ENCODE data around the gene LGI2. TPM values are rescaled to one million over a fixed set of nuclear protein-coding genes. Genes with fewer than 3 reads are reported as not detected.

LGI2 gene
- total RNA-seq, 1 donor from 2014 or later = 0.08 TPM

GRCh38 chr4:24989327-24989726, 41.4 kb downstream of the LGI2 start:
- no peaks in the 10 kb centered on the region for H3K4me1 Mint-ChIP-seq (ENCODE audit: unreplicated experiment)
- no peaks in the 10 kb centered on the region for H3K27me3 Mint-ChIP-seq (ENCODE audit: unreplicated experiment)
- H3K36me3 Mint-ChIP-seq (ENCODE audit: unreplicated experiment) = no peaks in the 10 kb centered on the region
- H3K4me3 Mint-ChIP-seq (ENCODE audit: unreplicated experiment) = no peak overlapping the region
- TF ChIP-seq CTCF (IDR thresholded peaks at IDR 0.05) = no peak
- no peak overlapping the region for H3K27ac Mint-ChIP-seq (ENCODE audit: unreplicated experiment)
- no peak for DNase-seq (ENCODE audit: extremely low spot score, unreplicated experiment)
- no peaks in the 10 kb centered on the region for H3K9me3 Mint-ChIP-seq (ENCODE audit: unreplicated experiment)

- TF ChIP-seq CTCF (IDR thresholded peaks at IDR 0.05) = peak; percentile 43
- no peak for DNase-seq (ENCODE audit: extremely low spot score, unreplicated experiment)
- no peaks in the 10 kb centered on the region for H3K36me3 Mint-ChIP-seq (ENCODE audit: unreplicated experiment)
- no peak overlapping the region for H3K4me3 Mint-ChIP-seq (ENCODE audit: unreplicated experiment)
- H3K27ac Mint-ChIP-seq (ENCODE audit: unreplicated experiment) = no peak overlapping the region
- no peaks in the 10 kb centered on the region for H3K4me1 Mint-ChIP-seq (ENCODE audit: unreplicated experiment)
- H3K9me3 Mint-ChIP-seq (ENCODE audit: unreplicated experiment) = no peaks in the 10 kb centered on the region
- no peaks in the 10 kb centered on the region for H3K27me3 Mint-ChIP-seq (ENCODE audit: unreplicated experiment)
These were observed 42.0 kb downstream of the LGI2 start for GRCh38 chr4:24988776-24989175.

- no peaks in the 10 kb centered on the region for H3K36me3 Mint-ChIP-seq (ENCODE audit: unreplicated experiment)
- no peak for TF ChIP-seq CTCF (IDR thresholded peaks at IDR 0.05)
- peaks cover 4% of the 10 kb centered on the region for H3K4me1 Mint-ChIP-seq (ENCODE audit: unreplicated experiment)
- H3K27ac Mint-ChIP-seq (ENCODE audit: unreplicated experiment) = no peak overlapping the region
- H3K4me3 Mint-ChIP-seq (ENCODE audit: unreplicated experiment) = no peak overlapping the region
- no peaks in the 10 kb centered on the region for H3K9me3 Mint-ChIP-seq (ENCODE audit: unreplicated experiment)
- peaks cover 10% of the 10 kb centered on the region for H3K27me3 Mint-ChIP-seq (ENCODE audit: unreplicated experiment)
- DNase-seq (ENCODE audit: extremely low spot score, unreplicated experiment) = no peak
These were observed 45.9 kb downstream of the LGI2 start for GRCh38 chr4:24984602-24985532.

DNA sequence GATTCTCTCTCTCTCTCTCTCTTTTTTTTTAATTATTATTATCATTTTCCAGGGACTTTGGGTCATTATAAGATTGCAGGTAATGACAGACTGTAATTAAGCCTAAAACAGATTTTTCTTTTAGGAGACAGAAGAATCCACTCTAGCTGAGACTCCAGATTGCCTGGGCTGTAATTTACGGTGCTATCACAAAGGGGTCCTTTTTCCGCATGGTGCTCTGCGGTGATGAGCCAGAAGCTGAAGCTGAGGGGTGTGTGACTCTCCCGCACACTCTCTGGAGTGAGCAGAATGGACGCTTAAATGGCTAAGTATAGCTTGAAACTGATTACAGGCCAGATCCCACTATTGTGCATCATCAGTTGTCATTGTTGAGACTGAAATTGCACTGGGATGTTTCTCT, 50.0 kb downstream of the LGI2 start:
- no peak overlapping the region for H3K27ac Mint-ChIP-seq (ENCODE audit: unreplicated experiment)
- no peaks in the 10 kb centered on the region for H3K9me3 Mint-ChIP-seq (ENCODE audit: unreplicated experiment)
- peaks cover 4% of the 10 kb centered on the region for H3K4me1 Mint-ChIP-seq (ENCODE audit: unreplicated experiment)
- H3K36me3 Mint-ChIP-seq (ENCODE audit: unreplicated experiment) = no peaks in the 10 kb centered on the region
- DNase-seq (ENCODE audit: extremely low spot score, unreplicated experiment) = no peak
- peaks cover 39% of the 10 kb centered on the region for H3K27me3 Mint-ChIP-seq (ENCODE audit: unreplicated experiment)
- no peak overlapping the region for H3K4me3 Mint-ChIP-seq (ENCODE audit: unreplicated experiment)
- TF ChIP-seq CTCF (IDR thresholded peaks at IDR 0.05) = no peak

DNA sequence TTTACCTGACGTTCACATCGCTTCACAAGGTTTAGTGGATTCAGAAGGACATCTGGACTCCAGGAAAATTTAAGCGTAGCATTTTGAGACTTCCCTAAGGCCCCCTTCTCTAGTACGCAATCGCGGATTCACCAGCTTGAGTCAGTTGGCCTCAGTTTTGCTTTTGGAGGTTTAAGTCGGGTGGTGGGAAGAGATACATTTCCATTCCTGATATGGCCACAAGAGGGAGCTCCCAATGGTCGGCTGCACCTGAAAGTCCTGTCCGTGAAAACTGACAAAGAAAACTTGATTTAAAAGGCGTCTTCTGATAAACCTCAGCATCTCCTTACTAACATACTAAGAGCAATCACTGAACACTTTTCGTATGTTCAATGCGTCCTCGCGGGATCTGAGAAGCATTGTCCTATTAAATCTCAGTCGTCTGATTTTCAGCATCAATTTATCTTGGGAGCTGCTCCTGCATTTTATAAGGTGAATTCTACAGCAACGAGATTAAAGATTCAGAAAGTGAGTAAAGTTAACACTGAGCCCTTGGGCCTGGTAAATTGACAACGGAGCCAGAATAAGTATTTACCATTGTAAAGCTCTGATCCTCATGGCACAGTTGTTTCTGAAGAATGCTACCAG, 50.6 kb downstream of the LGI2 start:
- Mint-ChIP-seq H3K36me3 (ENCODE audit: unreplicated experiment) (no peaks in the 10 kb centered on the region), H3K4me1 (ENCODE audit: unreplicated experiment) (peaks cover 4% of the 10 kb centered on the region), H3K9me3 (ENCODE audit: unreplicated experiment) (no peaks in the 10 kb centered on the region), H3K4me3 (ENCODE audit: unreplicated experiment) (no peak overlapping the region), H3K27ac (ENCODE audit: unreplicated experiment) (no peak overlapping the region), H3K27me3 (ENCODE audit: unreplicated experiment) (peaks cover 39% of the 10 kb centered on the region)
- peak; percentile 88 for TF ChIP-seq CTCF (IDR thresholded peaks at IDR 0.05)
- no peak for DNase-seq (ENCODE audit: extremely low spot score, unreplicated experiment)

Data from osteocyte (in vitro differentiated cells).